NOMO-1 treated with dmso at 0.1 percent for 144 hours (cell line): ENCODE measurements around the gene TTYH2.

Source experiments
- DNase-seq: peaks from one replicate; lab custom pipeline; 2025; ENCODE audit not compliant: unreplicated experiment; lab: John Stamatoyannopoulos, UW

Gene TTYH2

GRCh38 chr17:74192950-74193781 is 20.2 kb upstream of the TTYH2 start:
- DNase-seq: peak; percentile 17

GRCh38 chr17:74194682-74195081 is 18.7 kb upstream of the TTYH2 start:
- DNase-seq: no peak

- no peak for DNase-seq
These were observed 16.6 kb upstream of the TTYH2 start for GRCh38 chr17:74196541-74197317.

- DNase-seq: no peak
These were observed 15.6 kb upstream of the TTYH2 start for GRCh38 chr17:74197801-74198200.

GRCh38 chr17:74198694-74199093 is 14.7 kb upstream of the TTYH2 start:
- no peak for DNase-seq

GRCh38 chr17:74199306-74200092 is 13.9 kb upstream of the TTYH2 start:
- DNase-seq: no peak

GRCh38 chr17:74200112-74200511 is 13.3 kb upstream of the TTYH2 start:
- DNase-seq: no peak

GRCh38 chr17:74201250-74201649 is 12.1 kb upstream of the TTYH2 start:
- DNase-seq: no peak

- no peak for DNase-seq
These were observed 11.4 kb upstream of the TTYH2 start for GRCh38 chr17:74201948-74202347.

- no peak for DNase-seq
These were observed 10.4 kb upstream of the TTYH2 start for GRCh38 chr17:74202938-74203337.

- peak; percentile 88 for DNase-seq
These were observed 9.7 kb upstream of the TTYH2 start, which contains the start of gene RPL38 for GRCh38 chr17:74203439-74204240. Gene RPL38 (plus strand): TSS chr17:74203678. CDS start chr17:74203956, 278 bp downstream.

GRCh38 chr17:74204474-74204873 is 8.9 kb upstream of the TTYH2 start:
- DNase-seq: no peak

- DNase-seq: no peak
These were observed 8.1 kb upstream of the TTYH2 start for GRCh38 chr17:74205274-74205673.

- DNase-seq: no peak
These were observed 7.0 kb upstream of the TTYH2 start for GRCh38 chr17:74206332-74206818.

- DNase-seq: peak; percentile 16
These were observed 2.9 kb upstream of the TTYH2 start for GRCh38 chr17:74210191-74211140.

- no peak for DNase-seq
These were observed 2.0 kb upstream of the TTYH2 start for GRCh38 chr17:74211141-74211911.

- no peak for DNase-seq
These were observed 1.5 kb upstream of the TTYH2 start for GRCh38 chr17:74211912-74212208.

GRCh38 chr17:74212209-74212912 is 1.0 kb upstream of the TTYH2 start:
- no peak for DNase-seq
